ENCODE measurements around the gene PPFIBP1.
"Not testable (repeated sequence)": the region's sequence is repeated elsewhere in the genome, so short reads cannot be mapped to it uniquely, and the experiment has no call there.

Gene PPFIBP1

DNA sequence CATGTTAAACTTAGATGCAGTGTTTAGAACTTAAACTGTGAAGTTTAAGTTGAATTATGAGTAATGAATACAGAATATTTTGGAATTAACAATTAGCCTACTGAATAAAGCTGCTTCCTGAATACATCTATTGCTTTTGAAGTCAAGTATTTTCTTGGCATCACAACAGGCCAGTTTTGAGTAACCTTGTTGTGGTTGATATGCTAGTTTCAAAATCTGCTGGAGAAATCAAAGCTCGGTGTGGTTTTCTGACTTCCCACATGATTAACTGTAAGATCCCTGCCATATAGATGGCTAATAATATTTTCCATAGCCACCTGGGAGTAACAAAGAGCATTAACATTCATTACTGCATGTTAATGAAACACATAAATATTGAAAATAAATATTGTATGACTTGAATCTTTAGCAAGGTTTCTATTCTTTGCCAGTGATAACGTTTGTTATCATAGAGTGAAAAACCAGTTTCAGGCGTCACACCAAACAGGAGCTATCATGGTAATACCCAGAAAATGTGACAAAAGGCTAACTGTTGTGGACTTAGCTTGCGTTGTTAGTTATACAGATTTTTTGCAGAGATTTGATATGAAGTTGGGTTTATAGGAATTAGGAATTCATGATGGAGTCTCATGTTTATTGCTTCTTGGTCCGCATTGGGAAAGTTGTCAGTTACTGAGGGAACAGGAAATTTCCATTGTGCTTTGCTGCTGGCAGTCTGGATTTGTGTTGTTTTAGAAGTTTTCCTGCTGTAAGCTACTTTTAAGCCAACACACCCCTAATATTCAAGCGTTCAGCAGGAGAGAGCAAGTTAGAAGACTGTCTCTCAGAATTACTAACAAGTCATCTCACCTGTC, 32.1 kb downstream of the PPFIBP1 start:
- no peak overlapping the region for H3K4me3 ChIP-seq (ENCODE audit: low read depth, low read length)
- DNase-seq (ENCODE audit: low read depth) = no peak

DNA sequence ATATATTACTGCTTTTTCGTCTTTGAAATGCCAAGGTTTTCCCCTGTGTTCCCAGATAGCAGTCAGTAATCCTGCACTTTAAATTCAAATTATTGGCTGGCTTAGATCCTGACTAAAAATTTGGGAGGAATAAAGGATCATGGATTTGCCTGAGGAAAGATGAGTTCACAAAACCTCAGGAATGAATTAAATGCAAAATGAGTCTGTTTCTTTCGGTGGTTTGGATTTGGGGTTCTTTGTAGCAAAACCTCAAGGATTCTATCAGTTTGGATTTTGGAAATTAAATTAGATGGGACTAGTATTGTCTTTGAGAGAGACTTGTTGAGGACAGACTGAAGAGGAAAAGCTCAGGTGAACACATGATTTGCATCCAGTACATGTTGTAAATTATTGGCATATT, 36.1 kb downstream of the PPFIBP1 start:
- DNase-seq (ENCODE audit: low read depth) = no peak
- no peak overlapping the region for H3K4me3 ChIP-seq (ENCODE audit: low read depth, low read length)

DNA sequence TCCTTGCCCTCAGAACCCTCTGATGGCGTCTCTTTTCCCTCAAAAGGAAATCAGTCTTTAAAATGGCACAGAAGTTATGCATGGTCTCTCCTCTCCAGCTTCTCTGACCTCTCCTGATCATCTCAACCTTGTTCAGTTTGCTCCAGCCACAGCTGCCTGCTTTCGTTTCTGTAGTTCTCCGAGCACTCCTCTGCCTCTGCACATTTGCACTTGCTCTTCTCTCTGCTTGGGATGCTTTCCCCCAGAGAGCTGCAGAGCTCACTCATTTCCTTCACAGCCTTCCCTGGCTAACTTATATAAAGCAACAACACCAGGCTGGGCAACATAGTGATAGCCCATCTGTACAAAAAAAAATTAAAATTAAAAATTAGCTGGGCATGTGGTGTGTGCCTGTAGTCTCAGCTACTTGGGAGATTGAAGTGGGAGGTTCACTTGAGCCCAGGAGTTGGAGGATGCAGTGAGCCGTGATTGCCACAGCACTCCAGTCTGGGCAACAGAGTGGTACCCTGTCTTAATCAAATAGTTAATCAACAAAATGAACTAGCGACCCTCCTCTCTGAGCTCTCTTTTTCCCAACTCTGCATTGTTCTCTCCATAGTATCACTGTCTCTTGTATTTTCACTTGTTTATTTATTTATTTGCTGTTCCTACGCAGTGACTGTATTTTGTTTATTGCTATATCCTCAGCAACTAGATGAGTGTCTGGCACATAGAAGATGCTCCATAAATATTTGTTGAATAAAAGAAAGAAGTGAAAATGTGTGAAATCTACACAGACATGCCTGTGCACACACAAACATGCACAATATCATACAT, 37.7 kb downstream of the PPFIBP1 start:
- DNase-seq (ENCODE audit: low read depth) = no peak
- H3K4me3 ChIP-seq (ENCODE audit: low read depth, low read length) = no peak overlapping the region

DNA sequence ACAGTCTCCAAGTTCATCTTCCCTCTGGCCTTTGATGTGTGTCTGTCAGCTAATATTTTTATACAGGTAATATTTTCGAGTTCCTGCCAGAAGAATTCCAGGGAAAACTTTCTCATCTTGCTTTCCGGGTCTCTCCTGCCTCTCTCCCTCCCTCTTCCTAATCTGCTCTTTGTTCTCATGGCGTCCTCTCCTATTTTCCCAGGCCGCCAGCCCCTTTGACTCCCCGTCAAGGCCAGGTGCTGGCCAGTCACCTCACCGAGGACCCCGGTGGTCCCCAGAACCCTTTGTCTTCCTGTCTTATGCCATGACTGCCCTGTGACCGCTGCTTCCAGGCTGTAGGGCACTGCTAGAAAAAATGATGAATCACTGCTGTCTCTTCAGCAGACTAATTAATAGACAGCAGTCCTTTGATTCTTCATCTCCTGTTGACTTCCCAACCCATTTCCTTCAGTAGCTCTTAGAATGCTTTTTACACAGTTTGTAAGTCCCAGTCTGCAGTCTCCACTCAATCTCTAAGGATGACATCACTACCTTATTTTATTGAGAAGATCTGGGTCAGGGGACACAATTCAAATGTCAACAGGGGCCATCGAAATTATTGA, 40.7 kb downstream of the PPFIBP1 start:
- H3K4me3 ChIP-seq (ENCODE audit: low read depth, low read length) = no peak overlapping the region
- no peak for DNase-seq (ENCODE audit: low read depth)

DNA sequence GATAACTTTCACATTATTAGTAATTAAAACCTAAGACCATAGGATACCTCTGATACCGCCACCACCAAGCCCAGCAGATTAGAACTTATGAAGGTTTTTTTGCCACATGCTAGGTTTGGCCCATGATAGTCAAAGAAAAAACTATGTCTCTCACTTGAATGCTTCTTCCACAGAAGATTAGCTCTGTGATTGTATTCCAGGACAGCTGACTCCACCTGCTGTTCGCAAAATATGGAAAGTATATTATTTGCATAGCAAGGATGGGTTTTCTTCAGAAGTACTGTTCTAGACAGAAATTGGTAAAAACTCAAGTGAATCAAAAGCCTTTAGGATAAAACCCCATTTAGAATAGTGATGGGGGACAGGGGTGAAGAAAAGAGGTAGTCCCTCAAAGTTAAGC, 42.2 kb downstream of the PPFIBP1 start:
- DNase-seq (ENCODE audit: low read depth) = no peak
- H3K4me3 ChIP-seq (ENCODE audit: low read depth, low read length) = no peak overlapping the region

DNA sequence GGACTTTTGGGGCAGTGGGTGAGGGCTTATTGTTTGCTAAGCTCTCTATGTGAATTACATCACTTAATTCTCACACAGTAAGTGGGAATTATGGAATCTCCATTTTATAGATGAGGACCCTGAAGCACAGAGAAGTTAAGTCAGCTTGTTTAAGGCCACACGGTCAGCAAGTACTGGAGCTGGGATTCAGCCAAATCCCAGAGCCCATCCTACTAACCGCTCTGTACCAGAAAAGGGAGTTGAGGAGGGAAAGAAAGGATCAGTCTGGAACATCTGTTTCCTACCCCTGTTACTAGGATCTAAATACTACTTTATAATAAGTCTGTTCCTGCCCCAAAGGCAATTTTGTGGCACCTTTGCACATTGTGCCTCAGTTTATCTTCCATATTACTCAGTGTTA, 42.6 kb downstream of the PPFIBP1 start:
- DNase-seq (ENCODE audit: low read depth) = no peak
- H3K4me3 ChIP-seq (ENCODE audit: low read depth, low read length) = no peak overlapping the region

DNA sequence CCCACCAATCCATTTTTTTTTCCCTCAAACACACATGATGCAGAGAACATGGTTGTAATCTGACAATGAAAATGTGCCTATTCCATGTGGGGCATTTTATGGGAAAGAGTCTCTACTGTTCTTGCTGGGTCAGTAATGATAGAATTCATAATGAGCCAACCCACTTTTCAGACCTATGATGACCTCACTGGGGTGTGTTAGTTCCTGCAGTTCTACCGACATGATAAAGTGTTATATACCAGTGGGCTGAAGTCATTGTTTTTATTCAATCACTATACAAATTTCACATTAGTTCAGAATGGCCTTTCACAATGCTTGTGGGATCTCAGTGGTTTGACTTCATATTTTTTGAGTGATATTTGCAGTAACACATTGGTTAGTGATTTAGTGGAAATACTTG, 47.5 kb downstream of the PPFIBP1 start:
- H3K4me3 ChIP-seq (ENCODE audit: low read depth, low read length) = no peak overlapping the region
- peak; percentile 96 for DNase-seq (ENCODE audit: low read depth)

DNA sequence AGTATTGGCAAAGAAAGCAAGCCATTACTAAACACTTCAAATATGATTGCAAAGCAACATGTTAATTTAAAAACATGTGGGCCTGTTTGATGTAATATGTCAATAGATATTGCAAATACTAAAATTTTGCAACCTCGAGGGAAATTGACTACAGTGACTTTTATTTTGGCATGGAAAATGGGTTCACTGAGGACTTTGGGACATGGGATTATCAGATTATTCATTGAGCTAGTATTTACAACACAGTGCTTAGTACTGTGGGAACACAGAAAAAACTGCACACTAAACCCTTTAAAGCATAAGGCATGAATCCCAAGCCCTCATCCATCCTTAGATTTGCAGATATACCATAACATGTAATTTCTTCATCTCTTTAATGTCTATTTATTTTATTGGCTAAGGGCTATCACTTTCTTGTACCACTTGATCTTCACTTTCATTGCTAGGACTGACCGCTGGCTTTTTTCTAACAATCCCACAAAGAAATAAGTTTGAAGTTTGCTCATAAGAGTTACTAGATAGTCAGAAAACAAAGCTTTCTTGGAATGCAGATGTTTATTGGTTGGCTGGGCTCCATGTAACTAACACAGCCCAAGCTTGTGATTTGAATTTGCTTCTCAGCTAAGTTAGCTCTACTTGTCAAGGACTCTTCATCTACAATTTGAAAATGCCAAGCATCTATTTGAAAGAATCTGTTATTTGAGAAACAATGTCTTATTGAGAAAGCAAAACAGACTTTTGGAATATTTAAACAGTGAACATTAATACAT, 48.7 kb downstream of the PPFIBP1 start:
- DNase-seq (ENCODE audit: low read depth) = no peak
- no peak overlapping the region for H3K4me3 ChIP-seq (ENCODE audit: low read depth, low read length)

DNA sequence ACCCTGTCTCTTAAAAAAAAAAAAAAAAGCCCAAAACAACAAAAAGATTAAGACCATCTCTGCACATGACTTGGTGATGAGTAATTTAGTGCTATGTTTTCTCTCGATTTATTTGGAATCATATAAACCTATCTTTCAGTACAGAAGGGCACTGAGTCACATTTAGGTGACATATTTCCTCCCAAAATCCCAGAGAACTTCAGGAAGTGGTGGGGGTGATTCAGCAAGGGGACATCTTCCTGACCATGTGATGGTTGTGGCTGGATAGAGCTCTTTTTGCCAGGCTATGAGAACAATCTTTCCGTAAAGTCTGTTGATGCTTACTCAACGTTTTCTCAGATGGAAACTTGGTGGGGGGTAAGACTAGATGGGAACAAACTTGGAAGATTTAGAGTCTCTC, 50.0 kb downstream of the PPFIBP1 start:
- no peak overlapping the region for H3K4me3 ChIP-seq (ENCODE audit: low read depth, low read length)
- DNase-seq (ENCODE audit: low read depth) = peak; percentile 98

DNA sequence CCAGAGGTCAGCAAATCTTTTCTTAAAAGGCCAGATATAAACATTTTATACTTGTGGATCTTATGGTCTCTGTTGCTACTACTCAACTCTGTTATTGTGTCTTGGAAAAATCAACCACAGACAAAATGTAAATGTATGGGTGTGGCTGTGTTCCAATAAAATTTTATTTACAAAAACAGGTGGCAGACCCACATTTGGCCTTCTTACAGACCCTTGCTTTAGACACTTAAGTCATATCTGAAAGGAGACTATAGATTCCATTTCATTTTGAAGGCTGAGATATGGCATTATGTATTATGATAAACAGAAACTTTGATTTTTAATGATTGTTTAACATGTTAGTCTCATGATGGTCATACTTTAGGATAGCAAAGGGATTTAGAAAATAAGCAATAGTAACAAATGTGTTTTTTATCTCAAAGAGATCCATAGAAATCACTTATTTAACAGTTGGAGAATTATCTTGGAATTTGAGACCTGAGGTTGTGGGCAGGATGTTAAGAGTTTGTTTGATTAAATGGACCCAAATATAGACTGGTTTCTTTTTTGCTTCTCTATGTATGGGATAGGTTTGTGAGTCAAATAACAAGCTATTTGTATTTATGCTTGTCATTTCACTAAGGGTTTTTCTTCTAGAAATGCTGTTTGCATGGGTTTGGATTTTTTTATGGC, 51.2 kb downstream of the PPFIBP1 start:
- H3K4me3 ChIP-seq (ENCODE audit: low read depth, low read length) = no peak overlapping the region
- DNase-seq (ENCODE audit: low read depth) = no peak

DNA sequence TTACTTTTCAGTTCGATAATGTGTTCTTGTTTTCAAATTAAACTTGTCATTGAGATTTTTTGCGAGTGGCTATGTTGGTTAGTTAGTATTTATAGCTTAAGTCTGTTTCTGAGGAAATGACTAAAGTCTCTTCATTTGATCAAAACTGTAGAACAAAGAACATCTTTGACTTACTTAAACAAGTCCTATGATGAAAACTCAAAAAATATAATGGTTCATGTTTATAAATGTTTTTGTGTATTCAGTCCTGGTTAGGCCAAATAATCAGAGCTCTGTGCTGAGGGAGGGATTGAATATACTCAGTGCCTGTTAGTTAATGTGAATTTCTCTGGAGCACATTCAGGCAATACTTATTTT, 51.7 kb downstream of the PPFIBP1 start:
- H3K4me3 ChIP-seq (ENCODE audit: low read depth, low read length) = no peak overlapping the region
- no peak for DNase-seq (ENCODE audit: low read depth)

DNA sequence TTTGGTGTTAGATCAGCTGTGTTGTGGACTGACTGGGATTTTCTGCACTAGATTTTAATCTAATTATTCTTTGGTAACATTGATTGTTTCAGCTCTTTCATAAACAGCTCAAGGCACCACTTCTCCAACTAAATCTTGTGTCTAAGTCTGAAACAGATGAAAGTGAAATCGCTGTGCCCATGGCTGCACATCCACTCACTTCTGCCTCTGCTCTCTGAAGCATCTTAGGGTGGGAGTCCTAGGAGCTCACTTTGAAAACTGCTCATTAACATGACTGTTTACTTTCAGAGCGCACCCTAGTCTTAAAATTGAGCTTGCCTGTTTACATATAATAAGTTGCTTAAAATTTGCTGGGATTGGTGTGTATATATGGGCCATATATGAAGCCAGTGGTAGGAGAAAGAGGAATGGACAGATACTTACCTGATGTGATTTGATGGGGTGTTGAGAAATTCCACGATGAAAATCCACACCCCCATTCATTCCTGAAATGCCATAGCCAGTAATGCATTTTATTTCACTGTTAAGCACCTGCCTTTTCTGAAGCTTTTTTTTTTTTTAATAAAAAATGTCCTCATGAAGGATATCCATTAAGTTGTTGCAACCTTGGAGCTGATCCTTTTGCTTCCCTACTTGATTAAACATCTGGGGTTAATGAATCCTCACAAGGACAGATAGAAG, 52.8 kb downstream of the PPFIBP1 start:
- DNase-seq (ENCODE audit: low read depth) = no peak
- no peak overlapping the region for H3K4me3 ChIP-seq (ENCODE audit: low read depth, low read length)

DNA sequence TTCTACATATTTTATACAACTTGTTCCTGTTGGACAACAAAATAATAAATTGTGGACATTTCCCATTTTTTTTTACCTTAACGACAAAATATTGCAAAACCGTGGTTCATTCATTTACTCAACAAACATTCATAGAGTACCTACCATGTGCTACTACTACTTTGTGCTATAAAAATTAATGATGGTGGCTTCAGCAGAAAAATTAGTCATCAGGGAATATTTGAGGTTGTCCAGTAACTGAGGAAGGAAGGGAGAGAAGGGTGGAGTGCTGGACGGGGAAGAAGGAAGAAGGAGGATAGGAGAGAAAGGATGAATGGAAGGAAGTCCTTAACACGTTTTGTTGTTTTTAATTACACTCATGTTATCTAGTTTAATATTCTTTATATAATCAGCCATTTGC, 53.7 kb downstream of the PPFIBP1 start:
- DNase-seq (ENCODE audit: low read depth) = no peak
- no peak overlapping the region for H3K4me3 ChIP-seq (ENCODE audit: low read depth, low read length)

DNA sequence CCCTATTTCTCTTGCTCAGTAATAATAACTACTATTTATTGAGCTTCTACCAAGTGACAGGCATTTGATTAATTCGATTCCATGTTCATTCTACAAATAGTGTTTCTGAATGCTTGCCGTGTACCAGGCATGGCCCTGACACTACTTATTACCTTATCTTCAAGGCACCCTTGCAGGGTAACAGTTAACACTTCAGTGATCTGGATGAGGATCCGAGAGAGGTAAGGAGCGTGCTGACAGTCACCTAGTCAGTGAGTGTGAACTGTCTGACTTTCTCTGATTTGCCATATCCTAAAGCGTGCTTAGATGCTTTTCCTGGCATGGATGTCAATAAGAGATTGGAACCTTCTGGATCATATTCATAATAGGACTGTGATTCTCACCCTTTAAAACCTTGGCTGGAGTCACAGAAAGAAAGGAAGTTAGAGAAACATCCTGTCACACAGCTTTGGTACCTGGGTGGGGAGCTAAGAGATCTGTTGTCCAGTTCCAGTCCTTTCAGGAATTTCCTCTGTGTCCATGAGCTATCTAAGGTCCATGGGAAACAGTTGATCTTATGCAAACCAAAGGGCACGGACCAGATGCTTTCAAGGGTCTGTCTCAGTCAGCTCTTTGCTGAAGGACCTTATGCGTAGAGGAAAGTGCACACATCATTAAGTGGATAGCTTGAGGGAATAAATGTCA, 54.8 kb downstream of the PPFIBP1 start:
- no peak for DNase-seq (ENCODE audit: low read depth)
- H3K4me3 ChIP-seq (ENCODE audit: low read depth, low read length) = no peak overlapping the region

DNA sequence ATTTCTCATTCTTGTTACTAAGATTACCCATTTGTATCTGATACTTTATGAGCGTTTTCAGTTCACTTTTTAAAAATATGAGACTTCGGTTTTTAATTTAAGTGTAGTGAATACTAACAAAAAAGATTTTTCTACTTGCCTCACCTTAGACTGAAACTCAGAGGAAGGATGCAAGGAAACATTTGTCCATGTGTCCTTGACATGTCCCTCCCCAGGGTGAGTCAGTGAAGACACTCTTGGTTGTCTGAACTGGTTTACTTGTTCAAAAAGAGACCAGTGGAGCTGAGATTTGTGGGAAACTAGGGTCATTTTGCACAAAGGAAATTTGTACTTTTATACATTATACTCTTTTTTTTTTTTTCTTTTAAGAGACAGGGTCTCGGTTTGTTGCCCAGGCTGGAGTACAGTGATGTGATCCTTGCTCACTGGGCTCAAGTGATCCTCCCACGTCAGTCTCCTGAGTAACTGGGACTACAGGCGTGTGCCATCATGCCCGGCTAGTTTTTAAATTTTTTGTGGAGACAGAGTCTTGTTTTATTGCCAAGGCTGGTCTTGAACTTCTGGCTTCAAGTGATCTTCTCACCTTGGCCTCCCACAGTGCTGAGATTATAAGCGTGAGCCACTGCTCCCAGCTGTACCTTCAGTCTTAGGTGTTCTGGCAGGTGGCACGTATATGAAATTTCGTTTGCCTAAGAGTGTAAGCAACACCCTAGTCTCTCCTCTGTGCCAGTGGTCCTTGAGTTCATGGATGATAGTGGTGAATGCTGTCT, 56.7 kb downstream of the PPFIBP1 start:
- no peak for DNase-seq (ENCODE audit: low read depth)
- no peak overlapping the region for H3K4me3 ChIP-seq (ENCODE audit: low read depth, low read length)

DNA sequence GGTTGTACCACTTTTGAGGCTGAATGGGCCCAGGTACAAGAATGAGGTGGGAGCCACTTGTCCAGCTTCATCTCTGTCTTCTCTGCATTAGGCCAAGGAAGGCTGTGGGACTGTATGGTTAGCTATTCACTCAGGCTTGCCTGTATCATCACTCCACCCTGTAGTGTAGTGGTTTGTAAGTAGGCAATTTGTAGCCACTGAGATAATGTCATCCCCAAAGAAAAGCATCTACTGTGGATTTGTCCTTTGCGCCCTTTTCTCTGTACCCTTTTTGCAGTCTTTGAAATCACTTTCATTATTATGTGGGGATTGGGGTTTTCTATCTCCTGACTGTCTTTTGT, 57.3 kb downstream of the PPFIBP1 start:
- not testable (repeated sequence) for DNase-seq (ENCODE audit: low read depth); H3K4me3 ChIP-seq (ENCODE audit: low read depth, low read length)

DNA sequence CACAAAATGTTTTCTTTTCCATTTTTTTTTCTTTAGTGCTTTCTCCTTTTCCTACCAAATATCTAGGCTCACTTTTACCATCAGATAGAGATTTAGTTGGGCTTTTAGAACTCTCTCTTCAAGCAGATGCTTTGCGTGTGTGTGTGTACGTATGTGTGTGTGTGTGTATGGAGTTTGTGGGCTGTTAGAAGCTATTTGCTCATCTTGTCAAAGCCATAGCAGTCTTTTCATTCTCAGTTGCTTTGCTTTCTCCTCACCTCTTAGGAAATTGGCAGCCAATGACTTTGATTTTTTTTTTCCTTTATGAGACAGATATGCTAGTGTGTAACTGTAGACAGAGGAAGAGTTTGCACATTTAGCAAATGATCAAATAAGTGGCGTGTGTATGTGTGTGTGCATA, 57.8 kb downstream of the PPFIBP1 start:
- DNase-seq (ENCODE audit: low read depth); H3K4me3 ChIP-seq (ENCODE audit: low read depth, low read length): not testable (repeated sequence)

DNA sequence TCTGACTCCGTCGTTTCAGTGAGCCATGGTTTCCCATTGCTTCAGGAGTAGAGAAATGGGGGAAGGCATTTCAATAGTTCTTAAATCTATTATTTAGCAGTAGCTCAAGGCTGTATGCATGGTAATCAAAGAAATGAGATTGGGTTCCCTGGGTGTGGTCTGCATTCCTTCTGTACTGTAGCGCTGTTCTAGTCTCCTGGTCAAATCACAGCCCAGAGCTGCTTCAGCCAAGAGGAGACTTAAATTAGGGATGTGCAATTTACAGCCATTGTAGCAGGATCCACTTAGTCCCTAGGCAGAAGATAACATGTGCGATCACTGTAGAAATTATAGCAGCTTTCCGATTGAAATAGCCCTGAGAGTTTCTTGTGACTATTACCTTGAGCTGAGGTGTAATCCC, 58.4 kb downstream of the PPFIBP1 start:
- not testable (repeated sequence) for H3K4me3 ChIP-seq (ENCODE audit: low read depth, low read length); DNase-seq (ENCODE audit: low read depth)
